ENCODE measurements around the gene SNRNP200. TPM values are rescaled to one million over a fixed set of nuclear protein-coding genes. Genes with fewer than 3 reads are reported as not detected.

The SNRNP200 gene
- total and polyA plus RNA-seq, 4 donors: 28.1 to 75.2 (median 47.5) TPM

DNA sequence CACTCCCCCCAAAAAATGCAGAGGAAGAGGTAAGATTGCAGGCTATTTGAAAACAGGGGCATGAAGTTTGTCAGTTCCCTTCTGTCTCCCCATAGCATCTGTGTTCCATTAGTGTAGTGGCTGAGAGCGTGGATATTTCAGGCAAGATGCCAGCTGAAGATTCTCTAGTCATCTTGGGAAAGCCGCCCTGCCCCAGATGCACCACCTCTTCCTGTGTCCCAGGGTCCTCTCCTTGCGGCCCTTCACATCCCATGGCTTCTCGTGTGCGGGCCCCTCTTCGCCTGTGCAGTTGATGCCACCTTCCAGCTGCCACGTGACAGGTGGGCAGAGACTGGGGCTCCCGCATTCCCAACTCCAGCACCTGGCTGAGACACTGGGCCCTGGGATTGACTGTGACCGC, 55.7 kb downstream of the SNRNP200 start (continued):
- TF ChIP-seq, protein P1, sequence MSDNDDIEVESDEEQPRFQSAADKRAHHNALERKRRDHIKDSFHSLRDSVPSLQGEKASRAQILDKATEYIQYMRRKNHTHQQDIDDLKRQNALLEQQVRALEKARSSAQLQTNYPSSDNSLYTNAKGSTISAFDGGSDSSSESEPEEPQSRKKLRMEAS (IDR thresholded peaks at IDR 0.05): no peak
- no peak for TF ChIP-seq JUND (IDR thresholded peaks at IDR 0.05)
- TF ChIP-seq RXRA (IDR thresholded peaks at IDR 0.05): no peak

DNA sequence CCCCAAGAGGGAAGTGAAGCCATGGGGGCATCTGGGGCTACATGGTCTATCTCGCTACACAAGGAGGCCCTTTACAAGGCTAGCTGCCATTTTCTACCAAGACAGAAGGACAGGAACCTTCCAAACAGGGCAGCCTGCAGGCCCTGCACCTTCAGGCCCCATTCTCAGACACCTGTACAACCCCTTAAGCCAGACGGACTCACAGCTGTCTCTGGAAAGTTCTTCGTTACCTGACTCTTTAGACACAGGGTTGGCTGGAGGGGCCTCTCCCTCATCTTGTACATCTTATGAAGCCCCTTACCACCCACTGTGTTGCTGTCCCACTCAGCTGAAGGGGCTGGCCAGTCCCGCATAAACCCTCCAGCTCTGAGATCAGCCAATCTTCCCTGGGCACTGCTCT, 56.7 kb downstream of the SNRNP200 start:
- H3K9ac ChIP-seq (ENCODE audit: low read depth in 1 of 2, low read length in 2 of 2): no peak overlapping the region
- no peaks in the 10 kb centered on the region for H3K9me3 ChIP-seq (ENCODE audit: control insufficient read depth in 4 of 4, low read length in 3 of 4)
- H3K27me3 ChIP-seq (ENCODE audit: control insufficient read depth in 4 of 4, insufficient read depth in 4 of 4, low read length in 3 of 4): no peaks in the 10 kb centered on the region
- no peak overlapping the region for H3K27ac ChIP-seq (ENCODE audit: low read depth in 1 of 2, low read length in 2 of 2)
- H3K4me3 ChIP-seq (ENCODE audit: low read depth in 1 of 3, low read length in 3 of 3): no peak overlapping the region
- WGBS: 95% methylated on average over 4 of the region's 4 CpGs
- no peak for TF ChIP-seq HNF4A (conservative IDR thresholded peaks at IDR 0.05)
- TF ChIP-seq YY1 (IDR thresholded peaks at IDR 0.05): no peak
- DNase-seq (ENCODE audit: low spot score): no peak
- H3K36me3 ChIP-seq (ENCODE audit: control insufficient read depth in 4 of 4, insufficient read depth in 3 of 4, low read depth in 1 of 4, low read length in 3 of 4): peaks cover 4 to 18% (median 11%) of the 10 kb centered on the region in 4 donors
- peaks cover 0 to 24% (median 16%) of the 10 kb centered on the region in 4 donors for H3K4me1 ChIP-seq (ENCODE audit: control insufficient read depth in 4 of 4, insufficient read depth in 4 of 4, low read length in 3 of 4)

DNA sequence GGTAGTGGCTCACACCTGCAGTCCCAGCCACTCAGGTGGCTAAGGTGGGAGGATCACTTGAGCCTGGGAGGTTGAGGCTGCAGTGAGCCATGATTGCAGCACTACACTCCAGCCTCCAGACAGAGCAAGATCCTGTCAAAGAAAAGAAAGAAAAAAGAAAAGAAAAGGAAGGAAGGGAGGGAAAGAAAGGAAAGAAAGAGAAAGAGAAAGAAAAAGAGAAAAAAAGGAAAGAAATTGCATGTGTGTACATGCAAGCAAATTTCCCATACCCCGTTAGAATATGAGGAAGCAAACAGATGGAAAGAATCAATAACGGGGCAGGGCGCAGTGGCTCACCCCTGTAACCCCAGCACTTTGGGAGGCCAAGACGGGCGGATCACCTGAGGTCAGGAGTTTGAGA, 57.5 kb downstream of the SNRNP200 start:
- WGBS: 48% methylated on average over 5 of the region's 5 CpGs
- Histone ChIP-seq H3K9ac (ENCODE audit: low read depth in 1 of 2, low read length in 2 of 2) (no peak overlapping the region), H3K4me1 (ENCODE audit: control insufficient read depth in 4 of 4, insufficient read depth in 4 of 4, low read length in 3 of 4) (peaks cover 0 to 17% (median 10%) of the 10 kb centered on the region in 4 donors), H3K9me3 (ENCODE audit: control insufficient read depth in 4 of 4, low read length in 3 of 4) (no peaks in the 10 kb centered on the region), H3K27ac (ENCODE audit: low read depth in 1 of 2, low read length in 2 of 2) (no peak overlapping the region), H3K36me3 (ENCODE audit: control insufficient read depth in 4 of 4, insufficient read depth in 3 of 4, low read depth in 1 of 4, low read length in 3 of 4) (peaks cover 3 to 12% (median 9%) of the 10 kb centered on the region in 4 donors), H3K4me3 (ENCODE audit: low read depth in 1 of 3, low read length in 3 of 3) (no peak overlapping the region), H3K27me3 (ENCODE audit: control insufficient read depth in 4 of 4, insufficient read depth in 4 of 4, low read length in 3 of 4) (no peaks in the 10 kb centered on the region)
- TF ChIP-seq RXRA (IDR thresholded peaks at IDR 0.05) (peak in 1 of 2 donors; percentile 30), JUND (IDR thresholded peaks at IDR 0.05) (no peak)
- no peak for DNase-seq (ENCODE audit: low spot score)

DNA sequence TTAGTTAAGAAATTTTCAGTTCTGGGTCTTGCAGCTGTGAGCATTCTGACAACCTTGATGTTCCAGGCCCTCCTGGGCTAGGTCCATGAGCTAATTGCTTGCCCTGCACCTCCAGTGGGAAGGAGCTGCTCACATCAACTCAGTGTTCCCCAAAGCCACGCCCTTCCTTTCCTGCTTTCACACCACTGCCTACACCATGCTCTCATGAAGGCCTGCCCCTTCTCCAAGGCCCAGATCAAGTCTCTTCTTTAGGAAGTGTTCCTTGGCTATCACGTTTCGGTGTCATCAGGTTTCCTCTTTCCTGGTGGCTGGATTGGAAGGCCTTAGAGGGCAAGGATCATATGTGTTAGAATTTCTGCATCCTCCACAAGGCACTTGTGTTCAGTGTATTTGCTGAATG, 58.3 kb downstream of the SNRNP200 start:
- WGBS: 75% methylated on average over 3 of the region's 3 CpGs
- Histone ChIP-seq H3K27ac (ENCODE audit: low read depth in 1 of 2, low read length in 2 of 2) (no peak overlapping the region), H3K9me3 (ENCODE audit: control insufficient read depth in 4 of 4, low read length in 3 of 4) (no peaks in the 10 kb centered on the region), H3K9ac (ENCODE audit: low read depth in 1 of 2, low read length in 2 of 2) (no peak overlapping the region), H3K4me1 (ENCODE audit: control insufficient read depth in 4 of 4, insufficient read depth in 4 of 4, low read length in 3 of 4) (peaks cover 0 to 9% (median 3%) of the 10 kb centered on the region in 4 donors), H3K36me3 (ENCODE audit: control insufficient read depth in 4 of 4, insufficient read depth in 3 of 4, low read depth in 1 of 4, low read length in 3 of 4) (peaks cover 0 to 4% (median 3%) of the 10 kb centered on the region in 4 donors), H3K4me3 (ENCODE audit: low read depth in 1 of 3, low read length in 3 of 3) (no peak overlapping the region), H3K27me3 (ENCODE audit: control insufficient read depth in 4 of 4, insufficient read depth in 4 of 4, low read length in 3 of 4) (no peaks in the 10 kb centered on the region)
- no peak for DNase-seq (ENCODE audit: low spot score)
- no peak for TF ChIP-seq RXRA (IDR thresholded peaks at IDR 0.05)
- peak; percentile 14 for TF ChIP-seq NR2F2 (IDR thresholded peaks at IDR 0.05)

DNA sequence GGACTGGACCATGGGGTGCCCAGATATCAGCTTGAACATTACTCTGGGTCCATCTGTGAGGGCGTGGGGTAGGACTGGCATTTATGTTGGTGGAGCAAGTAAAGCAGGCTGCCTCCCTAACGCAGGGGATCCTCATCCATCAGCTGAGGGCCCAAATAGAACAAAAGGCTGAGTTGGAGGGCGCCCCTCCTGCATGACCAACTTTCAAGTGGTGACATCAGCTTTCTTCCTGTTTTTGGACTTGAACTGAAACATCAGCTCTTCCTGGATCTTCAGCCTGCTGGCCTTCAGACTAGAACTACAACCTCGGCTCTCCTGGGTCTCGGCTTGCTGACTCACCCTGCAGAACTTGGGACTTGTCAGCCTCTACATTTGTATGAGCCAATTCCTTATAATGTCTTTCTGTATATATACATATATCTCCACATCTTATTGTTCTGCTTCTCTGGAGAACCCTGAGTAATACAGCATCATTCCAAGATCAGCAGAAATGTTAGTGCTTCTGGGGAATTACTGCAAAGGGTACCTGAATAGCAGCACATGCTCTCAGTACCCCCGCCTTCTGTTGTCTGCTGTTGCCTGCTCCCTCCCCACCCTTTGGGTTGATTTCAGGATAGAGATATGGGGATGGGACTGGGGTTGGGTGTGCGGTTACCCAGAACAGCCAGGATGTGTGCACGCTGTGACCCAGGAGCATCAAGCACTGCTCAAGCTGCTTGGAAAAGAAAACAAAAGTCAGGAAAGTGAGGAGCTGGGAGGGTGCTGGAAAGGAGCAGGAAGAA, 59.5 kb downstream of the SNRNP200 start:
- Histone ChIP-seq H3K4me3 (ENCODE audit: low read depth in 1 of 3, low read length in 3 of 3) (no peak overlapping the region), H3K9me3 (ENCODE audit: control insufficient read depth in 4 of 4, low read length in 3 of 4) (no peaks in the 10 kb centered on the region), H3K27ac (ENCODE audit: low read depth in 1 of 2, low read length in 2 of 2) (peak overlapping the region in 1 of 2 donors; percentile 38), H3K36me3 (ENCODE audit: control insufficient read depth in 4 of 4, insufficient read depth in 3 of 4, low read depth in 1 of 4, low read length in 3 of 4) (no peaks in the 10 kb centered on the region), H3K4me1 (ENCODE audit: control insufficient read depth in 4 of 4, insufficient read depth in 4 of 4, low read length in 3 of 4) (peaks cover 0 to 6% (median 3%) of the 10 kb centered on the region in 4 donors), H3K9ac (ENCODE audit: low read depth in 1 of 2, low read length in 2 of 2) (no peak overlapping the region), H3K27me3 (ENCODE audit: control insufficient read depth in 4 of 4, insufficient read depth in 4 of 4, low read length in 3 of 4) (no peaks in the 10 kb centered on the region)
- 90% methylated on average over 8 of the region's 8 CpGs for WGBS
- DNase-seq (ENCODE audit: low spot score): no peak
- TF ChIP-seq, protein P2, sequence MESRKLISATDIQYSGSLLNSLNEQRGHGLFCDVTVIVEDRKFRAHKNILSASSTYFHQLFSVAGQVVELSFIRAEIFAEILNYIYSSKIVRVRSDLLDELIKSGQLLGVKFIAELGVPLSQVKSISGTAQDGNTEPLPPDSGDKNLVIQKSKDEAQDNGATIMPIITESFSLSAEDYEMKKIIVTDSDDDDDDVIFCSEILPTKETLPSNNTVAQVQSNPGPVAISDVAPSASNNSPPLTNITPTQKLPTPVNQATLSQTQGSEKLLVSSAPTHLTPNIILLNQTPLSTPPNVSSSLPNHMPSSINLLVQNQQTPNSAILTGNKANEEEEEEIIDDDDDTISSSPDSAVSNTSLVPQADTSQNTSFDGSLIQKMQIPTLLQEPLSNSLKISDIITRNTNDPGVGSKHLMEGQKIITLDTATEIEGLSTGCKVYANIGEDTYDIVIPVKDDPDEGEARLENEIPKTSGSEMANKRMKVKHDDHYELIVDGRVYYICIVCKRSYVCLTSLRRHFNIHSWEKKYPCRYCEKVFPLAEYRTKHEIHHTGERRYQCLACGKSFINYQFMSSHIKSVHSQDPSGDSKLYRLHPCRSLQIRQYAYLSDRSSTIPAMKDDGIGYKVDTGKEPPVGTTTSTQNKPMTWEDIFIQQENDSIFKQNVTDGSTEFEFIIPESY (IDR thresholded peaks at IDR 0.05): no peak
- TF ChIP-seq, protein P3, sequence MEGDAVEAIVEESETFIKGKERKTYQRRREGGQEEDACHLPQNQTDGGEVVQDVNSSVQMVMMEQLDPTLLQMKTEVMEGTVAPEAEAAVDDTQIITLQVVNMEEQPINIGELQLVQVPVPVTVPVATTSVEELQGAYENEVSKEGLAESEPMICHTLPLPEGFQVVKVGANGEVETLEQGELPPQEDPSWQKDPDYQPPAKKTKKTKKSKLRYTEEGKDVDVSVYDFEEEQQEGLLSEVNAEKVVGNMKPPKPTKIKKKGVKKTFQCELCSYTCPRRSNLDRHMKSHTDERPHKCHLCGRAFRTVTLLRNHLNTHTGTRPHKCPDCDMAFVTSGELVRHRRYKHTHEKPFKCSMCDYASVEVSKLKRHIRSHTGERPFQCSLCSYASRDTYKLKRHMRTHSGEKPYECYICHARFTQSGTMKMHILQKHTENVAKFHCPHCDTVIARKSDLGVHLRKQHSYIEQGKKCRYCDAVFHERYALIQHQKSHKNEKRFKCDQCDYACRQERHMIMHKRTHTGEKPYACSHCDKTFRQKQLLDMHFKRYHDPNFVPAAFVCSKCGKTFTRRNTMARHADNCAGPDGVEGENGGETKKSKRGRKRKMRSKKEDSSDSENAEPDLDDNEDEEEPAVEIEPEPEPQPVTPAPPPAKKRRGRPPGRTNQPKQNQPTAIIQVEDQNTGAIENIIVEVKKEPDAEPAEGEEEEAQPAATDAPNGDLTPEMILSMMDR (IDR thresholded peaks at IDR 0.05; ENCODE audit: low read depth, low read length, missing input control): no peak
- no peak for TF ChIP-seq GABPA (IDR thresholded peaks at IDR 0.05 in 1 of 2, conservative IDR thresholded peaks at IDR 0.05 in 1 of 2)
- no peak for TF ChIP-seq SP1 (IDR thresholded peaks at IDR 0.05)
- no peak for TF ChIP-seq FOXA1 (IDR thresholded peaks at IDR 0.05)
- TF ChIP-seq EGR1 (IDR thresholded peaks at IDR 0.05; ENCODE audit: low read depth in 2 of 2): no peak
- TF ChIP-seq, protein P1 (IDR thresholded peaks at IDR 0.05): no peak
- TF ChIP-seq NR2F2 (IDR thresholded peaks at IDR 0.05): no peak
- no peak for TF ChIP-seq HNF4G (IDR thresholded peaks at IDR 0.05)
